ENCODE data around the gene PHACTR1. TPM values are rescaled to one million over a fixed set of nuclear protein-coding genes. Genes with fewer than 3 reads are reported as not detected.

PHACTR1 gene
- total and polyA plus RNA-seq, 2 donors (not counting 1 experiment from before 2014, with no cell fraction given) = 0.60 to 1.2 TPM

DNA sequence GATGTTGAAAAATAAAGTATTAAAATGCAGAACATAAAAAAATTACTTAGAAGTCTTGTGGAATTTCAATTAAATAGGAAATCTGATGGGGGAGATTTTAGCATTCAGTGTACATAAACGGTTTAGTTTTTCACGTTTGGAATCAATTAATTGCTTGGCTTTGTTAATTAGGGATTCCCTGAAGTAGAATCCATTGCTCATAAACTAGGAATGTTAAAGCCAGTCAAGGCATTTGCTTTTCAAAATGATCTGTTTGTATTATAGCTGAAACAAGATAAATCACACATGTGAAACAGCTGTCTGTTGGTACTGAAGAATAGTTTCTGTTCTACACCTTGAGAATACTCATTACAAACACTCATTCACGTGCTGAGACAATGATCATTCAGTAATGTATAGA lies 313.8 kb downstream of the PHACTR1 start:
- H2AFZ ChIP-seq (ENCODE audit: low read length) = no peak overlapping the region
- no peak overlapping the region for H3K4me2 ChIP-seq (ENCODE audit: extremely low read depth, insufficient read depth, low read length)
- no peaks in the 10 kb centered on the region for H3K27me3 ChIP-seq (ENCODE audit: control insufficient read depth, insufficient read depth, low read length)
- DNase-seq (ENCODE audit: low read depth in 2 of 2) = no peak
- H3K9me3 ChIP-seq (ENCODE audit: control insufficient read depth, insufficient read depth, low read depth, low read length) = no peaks in the 10 kb centered on the region
- no peak overlapping the region for H3K4me3 ChIP-seq (replicated peaks in 1 of 4; ENCODE audit: control extremely low read depth in 1 of 4, insufficient read depth in 1 of 4, low read depth in 3 of 4, low read length in 4 of 4)
- H3K9ac ChIP-seq (ENCODE audit: insufficient read depth, low read length) = no peak overlapping the region
- H3K4me1 ChIP-seq (ENCODE audit: control insufficient read depth, extremely low read depth, insufficient read depth, low read length) = no peaks in the 10 kb centered on the region
- TF ChIP-seq, protein P1, sequence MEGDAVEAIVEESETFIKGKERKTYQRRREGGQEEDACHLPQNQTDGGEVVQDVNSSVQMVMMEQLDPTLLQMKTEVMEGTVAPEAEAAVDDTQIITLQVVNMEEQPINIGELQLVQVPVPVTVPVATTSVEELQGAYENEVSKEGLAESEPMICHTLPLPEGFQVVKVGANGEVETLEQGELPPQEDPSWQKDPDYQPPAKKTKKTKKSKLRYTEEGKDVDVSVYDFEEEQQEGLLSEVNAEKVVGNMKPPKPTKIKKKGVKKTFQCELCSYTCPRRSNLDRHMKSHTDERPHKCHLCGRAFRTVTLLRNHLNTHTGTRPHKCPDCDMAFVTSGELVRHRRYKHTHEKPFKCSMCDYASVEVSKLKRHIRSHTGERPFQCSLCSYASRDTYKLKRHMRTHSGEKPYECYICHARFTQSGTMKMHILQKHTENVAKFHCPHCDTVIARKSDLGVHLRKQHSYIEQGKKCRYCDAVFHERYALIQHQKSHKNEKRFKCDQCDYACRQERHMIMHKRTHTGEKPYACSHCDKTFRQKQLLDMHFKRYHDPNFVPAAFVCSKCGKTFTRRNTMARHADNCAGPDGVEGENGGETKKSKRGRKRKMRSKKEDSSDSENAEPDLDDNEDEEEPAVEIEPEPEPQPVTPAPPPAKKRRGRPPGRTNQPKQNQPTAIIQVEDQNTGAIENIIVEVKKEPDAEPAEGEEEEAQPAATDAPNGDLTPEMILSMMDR (conservative IDR thresholded peaks at IDR 0.05 in 1 of 2, IDR thresholded peaks at IDR 0.05 in 1 of 2; ENCODE audit: low read depth in 1 of 2, low read length in 2 of 2) = no peak
- TF ChIP-seq EZH2 (IDR thresholded peaks at IDR 0.05; ENCODE audit: low read length, missing control alignments) = no peak
- no peaks in the 10 kb centered on the region for H3K79me2 ChIP-seq (ENCODE audit: control insufficient read depth, insufficient read depth, low read length)
- no peaks in the 10 kb centered on the region for H3K36me3 ChIP-seq (ENCODE audit: control insufficient read depth, insufficient read depth, low read length)
- no peak overlapping the region for H3K27ac ChIP-seq (ENCODE audit: insufficient read depth, low read length)
- no peaks in the 10 kb centered on the region for H4K20me1 ChIP-seq (ENCODE audit: control insufficient read depth, extremely low read depth, insufficient read depth, low read length)

DNA sequence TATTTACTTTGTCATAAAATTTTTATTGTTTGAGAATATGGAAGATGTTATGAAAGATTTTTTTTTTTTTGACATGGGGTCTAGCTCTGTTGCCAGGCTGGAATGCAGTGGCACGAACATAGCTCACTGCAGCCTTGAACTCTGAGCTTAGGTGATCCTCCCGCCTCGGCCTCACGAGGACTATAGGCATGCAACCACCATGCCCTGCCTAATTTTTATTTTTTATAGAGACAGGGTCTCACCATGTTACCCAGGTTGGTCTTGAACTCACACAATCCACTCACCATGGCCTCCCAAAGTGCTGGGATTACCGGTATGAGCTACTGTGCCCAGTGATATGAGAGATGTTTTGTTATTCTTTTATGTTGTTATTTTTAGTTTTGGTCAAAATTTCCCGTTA lies 316.0 kb downstream of the PHACTR1 start:
- Histone ChIP-seq H3K4me2 (ENCODE audit: extremely low read depth, insufficient read depth, low read length) (no peak overlapping the region), H3K4me1 (ENCODE audit: control insufficient read depth, extremely low read depth, insufficient read depth, low read length) (no peaks in the 10 kb centered on the region), H3K27ac (ENCODE audit: insufficient read depth, low read length) (no peak overlapping the region), H3K36me3 (ENCODE audit: control insufficient read depth, insufficient read depth, low read length) (no peaks in the 10 kb centered on the region), H2AFZ (ENCODE audit: low read length) (no peak overlapping the region), H3K9ac (ENCODE audit: insufficient read depth, low read length) (no peak overlapping the region), H3K27me3 (ENCODE audit: control insufficient read depth, insufficient read depth, low read length) (no peaks in the 10 kb centered on the region), H3K4me3 (replicated peaks in 1 of 4; ENCODE audit: control extremely low read depth in 1 of 4, insufficient read depth in 1 of 4, low read depth in 3 of 4, low read length in 4 of 4) (no peak overlapping the region), H4K20me1 (ENCODE audit: control insufficient read depth, extremely low read depth, insufficient read depth, low read length) (no peaks in the 10 kb centered on the region), H3K79me2 (ENCODE audit: control insufficient read depth, insufficient read depth, low read length) (no peaks in the 10 kb centered on the region), H3K9me3 (ENCODE audit: control insufficient read depth, insufficient read depth, low read depth, low read length) (no peaks in the 10 kb centered on the region)
- no peak for DNase-seq (ENCODE audit: low read depth in 2 of 2)
- no peak for TF ChIP-seq EZH2 (IDR thresholded peaks at IDR 0.05; ENCODE audit: low read length, missing control alignments)
- TF ChIP-seq, protein P1 (conservative IDR thresholded peaks at IDR 0.05 in 1 of 2, IDR thresholded peaks at IDR 0.05 in 1 of 2; ENCODE audit: low read depth in 1 of 2, low read length in 2 of 2) = no peak

DNA sequence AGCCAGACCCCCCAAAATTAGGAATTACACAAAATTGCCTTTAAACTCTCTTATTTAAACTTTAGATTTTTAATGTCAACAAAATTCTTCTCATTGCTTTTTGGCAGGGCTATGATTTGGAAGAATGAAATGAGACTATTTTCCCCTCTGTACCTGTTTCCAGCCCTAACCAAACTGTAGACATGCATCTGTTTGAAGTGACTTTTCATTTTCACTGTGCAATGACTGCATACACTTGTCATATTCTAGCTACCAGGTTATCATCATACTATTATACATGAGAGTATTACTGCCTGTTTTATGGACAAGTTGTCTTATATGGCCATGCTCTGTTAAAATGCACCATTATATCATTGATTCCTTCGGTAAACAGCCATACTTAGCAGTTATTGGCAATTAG lies 316.6 kb downstream of the PHACTR1 start:
- Histone ChIP-seq H3K27me3 (ENCODE audit: control insufficient read depth, insufficient read depth, low read length) (no peaks in the 10 kb centered on the region), H3K36me3 (ENCODE audit: control insufficient read depth, insufficient read depth, low read length) (no peaks in the 10 kb centered on the region), H3K4me1 (ENCODE audit: control insufficient read depth, extremely low read depth, insufficient read depth, low read length) (no peaks in the 10 kb centered on the region), H3K4me3 (replicated peaks in 1 of 4; ENCODE audit: control extremely low read depth in 1 of 4, insufficient read depth in 1 of 4, low read depth in 3 of 4, low read length in 4 of 4) (no peak overlapping the region), H3K79me2 (ENCODE audit: control insufficient read depth, insufficient read depth, low read length) (no peaks in the 10 kb centered on the region), H3K9me3 (ENCODE audit: control insufficient read depth, insufficient read depth, low read depth, low read length) (no peaks in the 10 kb centered on the region), H3K9ac (ENCODE audit: insufficient read depth, low read length) (no peak overlapping the region), H4K20me1 (ENCODE audit: control insufficient read depth, extremely low read depth, insufficient read depth, low read length) (no peaks in the 10 kb centered on the region), H3K4me2 (ENCODE audit: extremely low read depth, insufficient read depth, low read length) (no peak overlapping the region), H3K27ac (ENCODE audit: insufficient read depth, low read length) (no peak overlapping the region), H2AFZ (ENCODE audit: low read length) (no peak overlapping the region)
- no peak for DNase-seq (ENCODE audit: low read depth in 2 of 2)
- TF ChIP-seq, protein P1 (conservative IDR thresholded peaks at IDR 0.05 in 1 of 2, IDR thresholded peaks at IDR 0.05 in 1 of 2; ENCODE audit: low read depth in 1 of 2, low read length in 2 of 2) = no peak
- no peak for TF ChIP-seq EZH2 (IDR thresholded peaks at IDR 0.05; ENCODE audit: low read length, missing control alignments)

Measured in fibroblast of lung (primary cell).